HG03159 (cell line): ENCODE data around the gene ACSS2.

Experiments used
- ATAC-seq: cut with Tn5 transposase; IDR thresholded peaks from one replicate; pipeline ENCODE4 v1.9.1; 2021; ENCODE audit warnings: mild to moderate bottlenecking, moderate library complexity; ENCODE audit not compliant: unreplicated experiment

Gene ACSS2

DNA sequence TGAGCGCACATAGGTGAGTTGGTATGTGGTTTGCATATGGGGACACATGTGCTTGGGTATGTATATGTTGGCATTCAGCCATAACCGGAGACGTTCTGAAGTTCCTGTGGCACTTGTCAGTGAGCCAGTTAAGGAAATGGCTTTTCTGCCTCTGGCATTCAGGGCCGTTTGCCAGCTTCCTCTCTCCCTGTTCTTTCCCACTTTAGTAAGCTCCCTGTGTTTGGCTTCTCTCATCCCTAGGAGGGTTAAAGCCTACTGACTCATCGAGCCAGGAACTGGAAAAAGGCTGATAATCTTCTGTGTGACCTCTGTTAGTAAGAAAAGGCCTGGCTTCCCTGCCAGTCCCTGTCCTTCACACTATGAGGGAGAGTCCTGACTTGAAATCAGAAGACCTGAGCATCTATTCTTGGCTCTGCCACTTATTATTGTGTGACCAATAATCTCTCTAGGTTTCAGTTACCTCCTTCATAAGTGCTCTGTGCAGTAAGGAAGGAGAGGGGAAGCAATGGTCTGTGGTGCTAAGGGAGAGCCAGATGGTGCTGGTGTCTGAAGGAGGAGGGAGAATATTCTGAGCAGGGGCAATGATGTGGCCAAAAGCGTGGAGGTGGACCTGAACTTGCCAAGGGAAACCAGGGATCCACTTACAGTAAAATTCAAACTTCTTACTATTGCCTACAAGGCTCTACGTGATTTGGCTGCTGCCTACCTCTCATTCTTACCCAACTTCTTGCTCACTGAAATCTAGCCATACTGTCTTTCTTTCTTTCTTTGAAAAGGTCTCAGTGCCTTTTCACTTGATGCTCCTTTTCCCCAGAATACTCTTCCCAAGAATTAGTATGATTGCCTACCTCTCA is 31.4 kb downstream of the ACSS2 start:
- ATAC-seq, result no peak

DNA sequence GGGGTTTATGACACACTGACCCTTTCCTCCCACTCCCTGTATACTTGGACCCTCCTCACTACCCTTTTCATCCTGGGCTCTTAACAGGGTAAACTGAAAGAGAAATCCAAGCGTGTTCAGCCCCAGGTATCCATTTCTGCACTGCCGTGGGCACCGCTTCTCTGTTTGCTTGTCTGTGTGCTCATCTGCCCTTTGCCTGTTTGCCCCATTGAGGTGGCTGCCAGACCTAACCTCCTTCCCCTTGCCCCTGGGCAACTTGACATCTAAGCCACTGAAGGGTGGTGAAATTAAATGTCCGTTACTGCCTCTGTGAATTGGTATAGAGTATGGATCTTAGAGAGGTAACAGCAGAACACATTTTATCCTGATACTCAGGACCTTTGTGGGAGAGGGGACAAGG is 38.7 kb downstream of the ACSS2 start:
- no peak for ATAC-seq

DNA sequence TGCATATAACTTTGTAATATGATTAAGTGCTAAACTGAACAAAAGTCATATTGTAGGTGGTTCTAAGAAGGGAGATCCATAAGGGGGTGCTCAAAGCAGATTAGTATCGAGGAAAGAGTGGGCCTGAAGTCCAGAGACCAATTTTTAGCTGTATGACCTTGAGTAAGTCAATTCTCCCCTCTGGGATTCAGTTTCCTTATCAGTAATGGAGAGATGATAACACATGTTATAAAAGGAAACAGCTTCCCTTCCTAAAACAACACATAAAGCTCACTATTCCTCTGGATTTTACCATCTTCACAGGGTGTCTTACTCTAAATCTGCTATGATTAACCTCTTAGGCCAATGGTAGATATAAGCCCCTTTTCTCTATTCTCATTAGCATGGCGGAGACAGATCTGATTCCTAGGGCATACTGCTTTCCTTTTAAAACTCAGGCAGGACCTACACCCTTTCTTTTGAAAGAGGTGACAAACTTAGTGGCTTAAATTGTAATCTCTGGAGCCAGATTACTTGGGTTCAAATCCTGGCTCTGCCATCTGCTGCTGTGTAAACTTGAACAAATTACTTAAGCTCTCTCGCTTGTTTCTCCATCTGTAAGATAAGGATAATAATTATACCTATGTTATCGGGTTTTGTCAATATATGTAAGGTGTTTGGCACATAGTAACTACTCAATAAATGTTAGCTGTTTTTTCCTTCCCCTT is 39.5 kb downstream of the ACSS2 start:
- no peak for ATAC-seq

DNA sequence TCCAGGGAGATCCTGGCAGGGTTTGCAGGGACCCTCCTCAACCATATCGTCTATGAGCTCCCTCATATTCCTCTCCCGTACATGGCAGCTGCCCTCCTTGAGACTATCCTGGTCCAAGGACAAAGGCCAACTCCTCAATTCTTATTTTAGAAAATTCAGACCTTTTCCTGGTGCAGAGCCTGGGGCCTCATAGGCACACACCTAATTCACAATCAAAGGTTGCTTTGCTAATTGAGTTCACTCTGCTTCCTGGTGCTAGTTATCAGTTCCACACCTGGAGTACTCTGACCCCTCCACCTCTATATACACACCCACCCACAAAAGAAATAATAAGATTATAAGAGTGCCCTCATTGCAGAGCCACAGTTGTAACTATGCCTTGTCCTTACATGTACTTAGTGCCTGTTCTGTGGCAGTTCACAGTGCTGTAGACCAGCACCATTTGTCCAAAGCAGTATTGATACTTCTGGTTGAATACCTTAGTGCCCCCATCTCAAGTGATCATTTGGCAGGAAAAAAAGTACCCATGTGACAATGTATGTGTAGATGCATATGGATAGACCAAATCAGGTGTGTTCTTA is 40.5 kb downstream of the ACSS2 start:
- no peak for ATAC-seq

DNA sequence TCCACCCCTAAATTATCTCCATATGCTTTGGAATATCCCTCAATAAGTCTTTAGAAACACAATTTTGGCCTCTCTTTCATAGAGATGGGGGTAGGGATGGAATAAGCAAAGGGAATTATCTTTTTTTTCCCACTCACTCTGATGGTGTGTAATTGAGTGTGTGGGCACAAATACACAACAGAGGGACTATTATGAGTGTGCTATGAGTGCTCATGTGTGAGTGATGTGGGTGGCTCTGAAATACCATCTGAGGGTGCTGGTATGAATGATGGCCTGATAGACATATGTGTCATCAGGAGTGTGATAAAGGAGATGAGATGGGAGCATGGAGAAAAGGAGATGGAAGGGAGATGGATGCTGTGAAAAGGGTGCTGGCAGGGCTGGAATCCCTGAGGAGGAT is 43.6 kb downstream of the ACSS2 start:
- no peak for ATAC-seq

DNA sequence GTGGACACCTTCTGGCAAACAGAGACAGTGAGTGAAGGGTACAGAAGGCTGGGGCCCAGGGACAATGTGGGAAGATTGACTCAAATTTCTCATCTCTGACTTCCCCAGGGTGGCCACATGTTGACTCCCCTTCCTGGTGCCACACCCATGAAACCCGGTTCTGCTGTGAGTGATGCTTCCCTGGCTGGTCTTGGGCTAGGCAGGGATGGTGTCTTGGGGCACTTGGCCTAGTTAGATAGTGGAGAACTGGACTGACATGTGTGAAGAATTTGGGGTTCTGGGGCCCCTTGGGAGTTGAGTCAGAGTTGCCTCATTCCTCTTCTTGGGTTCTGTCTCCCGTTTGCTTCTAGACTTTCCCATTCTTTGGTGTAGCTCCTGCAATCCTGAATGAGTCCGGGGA is 45.0 kb downstream of the ACSS2 start:
- no peak for ATAC-seq

DNA sequence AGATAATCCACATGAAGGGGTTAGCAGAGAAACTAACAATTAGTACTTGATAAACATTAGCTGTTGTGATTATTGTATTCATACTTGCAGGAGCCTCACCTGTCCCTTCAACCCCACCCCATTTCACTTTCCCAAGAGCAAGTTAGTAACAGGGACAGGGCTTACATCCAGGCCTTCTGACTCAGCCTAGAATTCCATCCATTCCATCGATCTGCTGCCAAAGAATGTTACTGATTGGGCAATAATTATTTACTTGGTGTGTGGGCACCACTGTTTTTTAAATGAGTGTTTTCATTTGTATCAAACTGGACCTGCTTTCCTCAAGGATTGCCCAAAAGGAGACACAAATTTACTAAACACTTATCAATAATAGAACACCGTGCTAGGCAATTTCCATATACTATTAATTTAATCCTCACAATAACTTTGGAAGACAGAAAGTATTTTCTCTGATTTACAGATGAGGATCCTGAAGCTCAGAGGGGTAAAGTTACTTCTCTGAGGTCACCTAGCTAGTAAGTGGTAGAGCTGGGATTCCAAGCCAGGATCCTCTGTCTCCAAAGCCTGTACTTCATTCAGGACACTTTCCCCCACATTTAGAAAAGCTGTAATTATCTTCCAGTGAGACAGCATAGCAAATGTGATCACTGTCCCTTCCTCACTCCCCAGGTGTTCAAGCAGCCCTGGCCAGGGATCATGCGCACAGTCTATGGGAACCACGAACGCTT is 46.4 kb downstream of the ACSS2 start:
- no peak for ATAC-seq

DNA sequence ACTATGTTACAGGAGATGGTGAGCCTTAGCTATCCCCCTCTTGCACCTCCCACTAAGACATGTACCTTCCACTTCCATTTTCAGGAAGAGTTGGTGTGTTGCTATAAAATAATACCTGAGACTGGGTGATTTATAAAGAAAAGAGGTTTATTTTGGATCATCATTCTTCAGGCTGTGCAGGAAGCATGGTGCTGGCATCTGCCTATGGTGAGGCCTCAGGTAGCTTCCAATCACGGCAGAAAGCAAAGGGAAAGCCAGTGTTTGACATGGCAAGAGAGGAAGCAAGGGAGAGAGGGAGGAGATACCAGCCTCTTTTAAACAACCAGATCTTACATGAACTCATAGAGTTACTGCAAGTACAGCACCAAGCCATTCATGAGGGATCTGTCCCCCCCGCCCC is 47.0 kb downstream of the ACSS2 start:
- no peak for ATAC-seq

DNA sequence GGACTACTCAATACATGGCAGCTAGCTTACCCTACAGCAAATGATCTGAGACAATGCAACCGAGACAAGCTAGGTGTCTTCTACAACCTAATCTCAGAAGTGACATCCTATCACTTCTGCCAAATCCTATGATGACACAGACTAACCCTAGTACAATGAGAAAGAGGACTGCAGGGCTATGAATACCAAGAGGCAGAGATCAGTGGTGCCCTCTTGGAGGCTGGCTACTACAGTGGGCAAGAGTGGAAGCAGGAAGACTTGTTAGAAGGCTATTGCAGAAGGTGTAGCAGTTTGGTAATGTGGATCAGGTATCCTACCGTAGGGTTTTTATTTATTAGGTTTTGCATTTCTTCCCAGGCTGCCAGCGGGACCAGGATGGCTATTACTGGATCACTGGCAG is 48.9 kb downstream of the ACSS2 start:
- no peak for ATAC-seq

DNA sequence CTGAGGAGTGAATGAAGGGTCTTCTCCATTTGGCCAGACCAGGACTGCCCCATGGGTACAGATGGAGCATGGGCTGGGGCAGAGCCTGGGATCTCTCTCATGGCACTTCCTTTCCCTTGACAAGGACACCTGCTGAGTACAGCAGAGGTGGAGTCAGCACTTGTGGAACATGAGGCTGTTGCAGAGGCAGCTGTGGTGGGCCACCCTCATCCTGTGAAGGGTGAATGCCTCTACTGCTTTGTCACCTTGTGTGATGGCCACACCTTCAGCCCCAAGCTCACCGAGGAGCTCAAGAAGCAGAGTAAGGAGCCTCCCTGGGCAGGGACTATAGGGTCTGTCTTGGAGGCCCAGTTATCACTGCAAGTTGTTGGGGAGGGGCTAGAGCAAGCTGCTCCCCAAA is 49.6 kb downstream of the ACSS2 start:
- no peak for ATAC-seq

DNA sequence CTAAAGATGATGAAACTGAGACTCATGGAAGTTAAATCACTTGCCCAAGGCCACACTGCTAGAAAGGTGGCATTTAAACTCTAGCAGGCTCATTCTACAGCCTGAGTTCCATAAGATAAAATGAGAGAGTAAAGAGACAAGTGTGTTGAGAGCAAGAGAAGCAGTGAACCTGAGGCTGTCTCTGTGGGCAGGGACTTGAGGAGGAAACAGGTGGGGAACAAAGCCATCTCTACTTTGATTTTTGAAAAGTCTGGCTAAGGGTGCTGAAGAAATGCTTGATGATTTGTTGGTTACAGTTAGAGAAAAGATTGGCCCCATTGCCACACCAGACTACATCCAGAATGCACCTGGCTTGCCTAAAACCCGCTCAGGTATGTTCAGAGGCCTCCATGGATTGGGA is 50.2 kb downstream of the ACSS2 start:
- no peak for ATAC-seq

DNA sequence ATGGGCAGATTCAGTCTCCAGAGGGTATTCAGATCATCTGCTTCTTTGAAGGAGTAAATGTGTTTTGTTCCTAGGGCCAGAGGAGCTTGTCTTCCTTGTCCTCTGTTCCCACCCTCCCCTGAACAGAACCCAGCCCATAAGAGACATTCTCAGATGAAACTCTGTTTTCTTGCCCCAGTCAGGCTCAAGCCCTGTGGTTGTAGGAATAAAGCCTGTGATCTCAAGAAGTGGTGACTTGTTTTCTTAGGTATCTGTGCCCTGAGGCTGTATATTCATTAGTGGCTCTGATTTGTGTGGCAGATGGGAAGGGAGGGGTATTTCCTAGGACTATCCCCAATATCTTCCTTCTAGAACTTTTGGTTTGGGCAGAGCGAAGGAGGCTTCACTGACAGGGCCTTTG is 51.3 kb downstream of the ACSS2 start:
- no peak for ATAC-seq

DNA sequence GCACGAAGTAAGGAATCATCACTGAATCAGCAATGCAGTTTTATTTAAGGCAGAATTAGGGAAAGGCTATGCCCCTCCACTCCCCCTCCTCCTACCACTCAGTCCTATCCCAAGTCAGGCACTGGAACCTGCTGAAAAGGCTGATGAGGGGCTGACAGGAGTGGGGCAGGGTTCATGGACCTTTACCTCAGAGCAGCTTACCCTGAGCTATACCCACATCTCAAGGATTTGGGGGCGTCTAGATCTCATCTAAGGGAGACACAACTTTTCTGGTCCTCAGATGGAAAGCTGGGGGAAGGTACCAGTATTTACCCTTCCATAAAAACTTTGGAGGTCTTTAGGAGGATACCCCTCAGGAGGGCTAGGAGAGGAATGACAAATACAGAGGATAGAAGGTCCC is 52.0 kb downstream of the ACSS2 start:
- no peak for ATAC-seq

DNA sequence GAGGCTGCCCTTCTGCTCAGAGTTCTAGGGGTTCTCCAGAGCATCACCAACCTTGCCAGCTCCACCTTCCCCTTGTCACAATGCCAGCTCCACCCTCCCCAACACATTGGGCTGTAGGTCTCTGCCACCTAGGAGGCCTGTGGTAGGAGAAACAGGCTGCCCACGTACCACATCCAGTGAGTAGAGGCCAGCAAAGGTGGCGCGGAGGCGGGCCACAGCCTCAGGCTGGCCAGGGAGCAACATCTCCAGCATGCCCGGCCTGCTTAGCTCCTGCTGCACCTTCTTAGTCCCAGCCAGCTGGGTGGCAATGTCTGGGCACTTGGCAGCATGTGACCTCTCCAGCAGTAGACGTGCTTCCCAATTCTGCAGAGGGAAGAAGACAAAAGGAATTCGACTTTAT is 55.4 kb downstream of the ACSS2 start:
- ATAC-seq, result no peak

DNA sequence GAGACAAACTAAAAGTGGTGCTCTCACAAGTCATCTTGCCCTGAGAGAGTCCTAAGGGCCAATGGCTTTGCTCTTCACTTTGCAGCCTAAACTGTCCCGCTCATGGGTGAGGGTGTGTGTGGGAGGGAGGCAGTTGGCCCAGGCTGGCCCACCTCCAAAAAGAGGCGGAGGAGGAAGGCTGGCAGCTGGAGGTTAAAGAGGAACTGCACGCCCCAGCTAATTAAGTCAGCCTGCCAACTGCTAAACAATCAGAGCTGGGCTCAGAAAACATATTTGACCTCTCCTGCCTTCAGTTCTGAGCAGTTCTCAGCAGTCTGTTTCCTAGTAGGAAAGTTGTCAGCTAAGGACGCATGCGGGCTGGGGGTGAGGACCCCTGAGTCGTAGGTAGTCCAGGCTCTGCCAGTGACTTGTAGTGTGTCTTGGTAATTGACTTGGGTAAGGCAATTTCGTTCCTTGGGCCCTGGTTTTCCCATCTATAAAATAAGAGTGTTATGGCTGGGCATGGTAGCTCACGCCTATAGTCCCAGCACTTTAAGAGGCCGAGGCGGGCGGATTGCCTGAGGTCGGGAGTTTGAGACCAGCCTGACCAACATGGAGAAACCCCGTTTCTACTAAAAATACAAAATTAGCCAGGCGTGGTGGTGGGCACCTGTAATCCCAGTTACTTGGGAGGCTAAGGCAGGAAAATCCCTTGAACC is 62.2 kb downstream of the ACSS2 start:
- ATAC-seq, result no peak

DNA sequence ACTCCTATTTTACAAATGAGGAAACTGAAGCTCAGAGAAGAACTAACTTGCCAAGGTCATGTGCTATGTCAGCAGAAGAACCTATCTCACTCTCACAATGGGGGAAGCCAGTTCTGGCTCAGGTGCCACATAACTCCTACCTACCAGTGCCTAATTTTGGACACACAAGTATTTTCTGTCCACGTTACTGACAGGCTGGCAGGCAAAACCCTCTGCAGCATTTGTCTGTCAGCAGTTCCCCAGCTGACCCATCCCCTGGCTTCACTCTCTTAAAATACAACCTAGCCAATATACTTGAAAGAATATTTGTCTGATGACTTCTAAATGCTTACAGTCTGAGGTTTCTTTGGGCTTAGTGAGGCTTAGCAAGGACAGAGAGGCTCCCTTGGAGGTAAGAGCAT is 63.7 kb downstream of the ACSS2 start:
- no peak for ATAC-seq

DNA sequence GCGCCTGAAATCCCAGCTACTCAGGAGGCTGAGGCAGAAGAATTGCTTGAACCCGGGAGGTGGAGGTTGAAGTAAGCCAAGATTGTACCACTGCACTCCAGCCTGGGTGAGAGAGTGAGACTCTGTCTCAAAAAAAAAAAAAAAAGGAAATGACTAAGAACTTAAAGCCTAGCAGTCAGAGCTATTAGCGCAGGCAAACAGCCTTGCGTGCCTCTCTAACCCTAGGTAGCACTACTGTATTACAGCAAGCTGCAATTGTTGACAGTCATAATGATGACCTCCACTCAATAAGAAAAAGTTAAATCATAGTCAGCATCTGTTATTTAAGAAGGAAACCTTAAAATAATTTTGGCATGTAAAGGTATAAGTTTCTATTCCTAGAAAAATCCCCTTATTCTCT is 64.8 kb downstream of the ACSS2 start:
- no peak for ATAC-seq

DNA sequence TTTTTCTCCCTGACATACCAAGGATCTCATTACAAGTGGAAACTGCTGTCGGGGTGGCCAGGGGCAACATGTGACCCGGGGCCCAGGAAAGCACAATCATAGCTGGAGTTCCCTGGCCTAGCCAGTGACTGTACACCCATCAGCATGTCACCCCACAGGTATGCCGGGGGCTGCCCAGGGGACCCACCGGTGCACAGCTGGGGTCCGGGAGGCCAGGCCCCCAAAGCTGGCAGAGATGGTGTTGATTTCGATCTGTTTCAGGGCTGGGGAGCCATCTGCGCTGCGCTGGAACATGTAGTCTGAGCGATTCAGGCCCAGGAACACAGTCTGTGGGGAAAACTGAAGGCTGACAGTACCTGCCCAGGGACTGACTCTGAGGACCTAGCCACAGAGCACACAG is 65.9 kb downstream of the ACSS2 start:
- no peak for ATAC-seq

DNA sequence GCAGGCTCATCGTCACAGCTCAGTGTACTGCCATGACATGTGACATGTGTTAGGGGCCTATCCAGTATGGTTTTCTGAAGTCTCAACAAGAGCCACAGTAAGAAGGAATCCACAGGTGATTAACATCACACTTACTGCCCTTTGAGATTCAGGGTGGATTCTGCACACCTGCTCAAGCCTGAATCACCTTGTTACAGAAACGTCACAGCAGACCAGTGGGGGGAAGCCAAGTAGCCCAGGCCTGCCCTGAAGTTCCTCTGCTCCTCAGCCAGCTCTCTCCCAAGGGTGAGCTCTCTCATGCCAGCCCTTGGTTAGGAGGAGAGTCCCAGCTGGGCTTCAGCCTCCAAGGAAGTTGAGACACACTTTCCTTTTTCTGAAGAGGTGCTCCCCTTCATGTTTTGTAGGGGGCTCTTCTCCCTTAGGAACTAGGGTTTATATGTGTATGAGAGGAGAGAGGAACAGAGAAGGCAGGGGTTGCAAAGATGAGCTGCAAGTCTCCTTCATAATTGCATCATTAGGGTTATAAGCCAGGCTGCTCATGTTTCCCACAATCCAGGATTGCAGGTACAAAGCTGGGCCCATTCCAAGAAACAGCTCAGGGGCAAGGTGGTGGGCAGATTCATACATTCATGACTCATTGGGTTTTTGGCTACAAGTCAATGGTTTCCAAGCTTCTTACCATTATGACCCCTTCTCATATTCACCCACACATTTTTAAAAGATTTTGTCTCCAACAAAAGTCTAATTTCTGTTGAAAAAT is 67.6 kb downstream of the ACSS2 start:
- no peak for ATAC-seq
